ENCODE results near the gene DYNLL2.
"Not testable (repeated sequence)": the region's sequence is repeated elsewhere in the genome, so short reads cannot be mapped to it uniquely, and the experiment has no call there.

The DYNLL2 gene

DNA sequence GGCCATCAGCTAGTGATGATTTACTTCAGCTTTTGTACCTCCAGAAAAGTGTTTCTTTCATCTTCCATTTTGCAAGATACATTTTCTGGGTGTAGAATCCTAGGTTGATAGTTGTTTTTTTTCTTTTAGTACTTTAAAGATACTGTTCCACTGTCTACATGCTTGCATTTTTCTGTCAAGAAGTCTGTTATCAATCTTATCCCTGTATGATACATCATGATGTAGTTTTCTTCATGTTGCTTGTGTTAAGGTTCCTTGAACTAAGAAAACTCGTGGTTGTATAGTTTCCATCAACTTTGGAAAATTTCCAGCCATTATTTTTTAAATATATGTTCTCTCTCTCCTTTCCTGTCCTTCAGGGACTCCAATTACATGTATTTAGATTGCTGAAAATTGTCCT lies 24.1 kb downstream of the DYNLL2 start:
- DNase-seq: no peak

DNA sequence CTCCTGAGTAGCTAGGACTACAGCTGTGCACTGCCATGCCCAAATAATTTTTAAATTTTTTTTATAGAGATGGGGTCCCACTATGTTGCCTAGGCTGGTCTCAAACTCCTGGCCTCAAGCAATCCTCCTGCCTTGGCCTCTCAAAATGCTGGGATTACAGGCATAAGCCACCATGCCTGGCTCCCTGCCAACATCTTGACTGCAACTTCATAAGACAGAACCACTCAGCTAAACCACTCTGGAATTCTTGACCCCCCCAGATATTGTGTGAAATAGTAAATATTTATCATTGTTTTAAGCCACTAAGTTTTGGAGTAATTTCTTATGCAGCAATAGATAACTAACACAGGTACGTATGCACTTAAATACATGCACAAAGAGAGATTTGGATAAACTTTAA lies 26.0 kb downstream of the DYNLL2 start:
- no peak for DNase-seq

DNA sequence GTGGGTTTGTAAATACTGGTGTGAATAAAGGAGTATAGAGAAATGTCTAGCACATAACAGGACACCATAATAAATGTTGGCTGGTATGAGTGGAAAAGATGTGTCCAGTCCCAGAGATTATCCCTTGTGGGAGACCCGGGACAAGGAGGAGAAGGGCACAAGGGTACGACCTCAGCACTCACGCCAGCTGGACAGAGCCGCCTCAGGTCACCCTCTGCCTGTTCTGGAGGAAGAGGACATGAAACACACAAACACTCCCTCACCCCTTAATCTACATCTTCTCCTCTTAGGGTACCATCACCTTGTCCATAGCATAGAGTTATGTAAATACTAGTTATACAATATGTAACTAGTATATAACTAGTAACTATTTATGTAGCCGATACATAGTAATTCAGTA lies 26.8 kb downstream of the DYNLL2 start:
- no peak for DNase-seq

DNA sequence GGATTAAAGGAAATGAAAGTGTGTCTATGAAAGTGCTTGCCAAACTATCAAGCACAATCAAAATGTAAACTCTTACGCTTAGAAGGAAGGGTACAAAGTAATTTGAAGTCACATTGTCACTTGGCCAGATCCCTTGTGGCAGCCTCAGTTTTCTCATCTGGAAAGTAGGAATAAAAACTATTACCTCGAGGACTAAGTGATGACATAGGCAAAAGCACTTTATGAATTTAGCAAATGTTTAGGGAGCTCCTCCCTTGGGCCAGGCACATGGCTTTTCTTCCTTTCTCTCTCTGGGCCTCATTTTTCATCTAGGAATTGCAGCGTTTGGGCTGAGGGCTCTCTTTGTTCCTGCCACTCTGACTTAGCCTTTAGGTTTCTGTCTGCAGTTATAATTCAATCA lies 28.5 kb downstream of the DYNLL2 start:
- DNase-seq: no peak

DNA sequence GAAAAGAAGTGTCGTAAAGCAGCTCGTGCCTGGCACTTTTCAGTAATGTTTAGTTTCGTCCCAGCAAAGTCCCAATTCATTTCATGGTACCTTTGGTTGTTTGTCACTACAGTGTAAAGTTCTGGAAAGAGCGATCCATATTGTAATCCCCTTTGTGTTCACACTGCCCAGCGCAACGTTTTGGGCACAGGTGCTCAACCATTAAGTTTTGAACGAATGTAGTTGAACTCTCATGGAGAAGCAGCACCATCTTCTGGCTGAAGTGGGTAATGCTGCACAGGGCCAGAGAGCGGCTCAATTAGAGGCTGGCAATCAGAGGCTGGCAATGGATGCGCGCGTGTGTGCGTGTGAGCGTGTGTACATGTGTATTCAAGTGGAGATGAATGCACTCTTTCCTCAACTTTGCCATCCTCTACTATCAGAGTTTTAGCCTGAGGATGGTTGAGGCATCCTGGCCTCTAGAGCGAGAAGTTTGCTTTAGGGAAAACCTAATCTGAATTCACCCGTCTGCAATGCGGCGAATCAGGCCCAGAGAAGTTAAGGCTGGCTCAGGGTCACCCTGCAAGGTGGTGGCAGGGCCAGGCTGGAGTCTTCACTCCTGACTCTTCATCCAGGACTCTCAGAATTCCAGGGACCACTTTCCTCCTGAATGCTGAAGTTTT lies 29.9 kb downstream of the DYNLL2 start:
- DNase-seq: peak; percentile 71

DNA sequence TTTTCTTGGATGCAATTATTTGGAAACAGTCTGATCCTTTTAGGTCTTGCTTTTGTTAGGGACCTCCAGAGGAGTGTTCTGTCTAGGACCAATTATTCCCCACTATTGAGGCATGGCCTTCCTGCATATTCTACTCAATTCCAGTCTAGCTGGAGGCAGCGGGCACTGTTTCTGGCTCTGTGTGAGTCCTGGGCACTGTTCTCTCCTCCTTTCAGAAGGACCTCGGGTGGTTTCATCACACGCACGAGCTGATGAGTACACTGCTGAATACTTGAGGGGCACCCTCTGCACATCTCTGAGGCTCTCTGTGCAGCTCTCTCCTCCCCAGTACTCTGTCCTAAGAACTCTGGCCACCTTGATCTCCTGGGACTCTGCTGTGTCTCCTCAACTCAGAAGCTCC lies 30.7 kb downstream of the DYNLL2 start:
- no peak for DNase-seq

DNA sequence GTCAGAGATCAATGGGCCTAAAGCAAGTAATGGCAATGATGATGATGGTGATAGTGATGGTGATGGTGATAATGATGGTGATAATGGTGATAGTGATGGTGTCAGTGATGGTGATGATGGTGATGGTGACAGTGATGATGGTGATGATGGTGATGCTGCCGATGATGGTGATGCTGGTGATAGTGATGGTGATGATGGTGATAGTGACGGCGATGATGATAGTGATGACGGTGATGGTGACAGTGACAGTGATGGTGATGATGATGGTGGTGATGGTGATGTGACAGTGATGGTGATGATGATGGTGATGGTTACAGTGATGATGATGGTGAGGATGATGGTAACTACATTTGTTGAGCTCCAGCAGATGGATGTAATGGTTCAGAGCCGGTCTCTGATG lies 34.2 kb downstream of the DYNLL2 start:
- no peak for DNase-seq

DNA sequence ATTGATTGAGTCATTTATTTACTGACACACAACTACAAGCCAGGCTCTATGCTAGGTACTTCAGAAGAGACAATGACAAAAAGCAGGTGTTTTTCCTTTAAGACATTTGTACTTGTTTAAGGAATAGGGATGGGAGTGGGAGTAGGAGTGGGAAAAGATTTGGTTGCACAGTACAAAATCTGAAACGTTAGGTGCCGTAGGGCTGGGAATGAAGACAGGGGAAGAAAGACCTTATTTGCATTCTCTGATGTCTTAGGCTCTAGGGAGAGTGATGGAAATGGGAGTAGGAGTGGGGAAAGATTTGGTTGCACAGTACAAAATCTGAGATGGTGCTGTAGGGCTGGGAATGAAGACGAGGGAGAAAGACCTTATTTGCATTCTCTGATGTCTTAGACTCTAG lies 36.3 kb downstream of the DYNLL2 start:
- DNase-seq: no peak

DNA sequence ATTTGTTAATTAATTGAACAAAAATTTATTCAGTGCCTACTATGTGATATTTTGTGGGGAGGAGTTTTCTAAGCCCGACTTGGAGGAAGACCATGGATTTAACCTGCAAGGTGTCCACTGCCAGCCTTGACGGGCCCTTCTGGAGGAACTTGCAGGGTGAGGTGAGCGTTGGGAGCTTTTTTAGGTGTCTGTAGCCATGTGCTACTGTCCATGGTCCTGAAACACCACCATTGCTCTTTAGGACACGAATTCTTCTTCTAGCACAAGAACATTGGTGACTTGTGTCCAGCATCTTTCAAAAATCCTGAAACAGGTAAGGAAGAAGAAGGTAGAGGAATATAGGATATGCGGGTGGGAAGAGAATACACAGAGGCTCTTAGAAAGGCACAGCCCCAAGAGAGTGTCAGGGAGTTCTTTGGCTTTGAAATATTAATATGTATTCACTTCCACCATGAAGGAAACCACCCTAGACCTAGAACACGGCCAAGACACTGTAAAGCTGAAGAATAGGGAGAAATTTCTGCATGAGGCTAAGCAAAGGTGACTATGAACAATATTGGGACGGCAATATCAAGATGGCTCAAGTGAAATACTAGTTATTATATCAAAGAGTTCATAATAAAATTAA lies 37.1 kb downstream of the DYNLL2 start:
- no peak for DNase-seq

DNA sequence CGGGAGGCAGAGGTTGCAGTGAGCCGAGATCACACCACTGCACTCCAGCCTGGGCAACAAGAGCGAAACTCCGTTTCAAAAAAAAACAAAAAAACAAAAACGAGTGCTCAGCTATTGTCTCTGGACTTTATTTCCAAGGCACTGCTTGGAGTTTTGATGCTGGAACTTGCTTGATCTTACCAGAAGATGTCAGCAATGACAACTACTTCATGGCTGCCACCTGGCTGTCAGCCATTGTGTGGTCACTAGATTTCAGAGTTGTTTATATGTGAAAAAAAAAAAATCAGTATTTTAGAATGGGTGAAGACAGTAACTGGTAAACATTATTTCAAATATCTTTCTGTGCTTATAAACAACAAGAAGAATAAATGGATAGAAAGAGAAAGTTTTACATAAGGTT lies 38.7 kb downstream of the DYNLL2 start:
- peak; percentile 18 for DNase-seq

DNA sequence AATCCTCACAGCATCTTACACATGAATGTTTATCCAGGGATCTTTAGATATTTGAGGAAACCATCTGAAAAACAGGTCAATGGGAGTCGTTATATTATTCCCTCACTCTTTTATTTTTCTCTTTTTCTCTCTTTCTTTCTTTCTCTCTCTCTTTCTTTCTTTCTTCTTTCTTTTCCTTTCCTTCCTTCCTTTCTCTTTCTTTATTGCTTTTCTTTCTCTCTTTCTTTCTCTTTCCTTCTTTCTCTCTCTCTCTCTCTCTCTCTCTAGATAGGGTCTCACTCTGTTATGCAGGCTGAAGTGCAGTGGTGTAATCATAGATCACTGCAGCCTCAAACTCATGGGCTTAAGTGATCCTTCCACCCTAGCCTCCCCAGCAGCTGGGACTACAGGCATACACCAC lies 44.6 kb downstream of the DYNLL2 start:
- DNase-seq: no peak

DNA sequence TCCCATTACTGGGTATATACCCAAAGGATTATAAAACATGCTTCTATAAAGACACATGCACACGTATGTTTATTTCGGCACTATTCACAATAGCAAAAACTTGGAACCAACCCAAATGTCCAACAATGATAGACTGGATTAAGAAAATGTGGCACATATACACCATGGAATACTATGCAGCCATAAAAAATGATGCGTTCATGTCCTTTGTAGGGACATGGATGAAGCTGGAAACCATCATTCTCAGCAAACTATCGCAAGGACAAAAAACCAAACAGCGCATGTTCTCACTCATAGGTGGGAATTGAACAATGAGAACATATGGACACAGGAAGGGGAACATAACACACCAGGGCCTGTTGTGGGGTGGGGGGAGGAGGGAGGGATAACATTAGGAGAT lies 49.5 kb downstream of the DYNLL2 start:
- DNase-seq: not testable (repeated sequence)

DNA sequence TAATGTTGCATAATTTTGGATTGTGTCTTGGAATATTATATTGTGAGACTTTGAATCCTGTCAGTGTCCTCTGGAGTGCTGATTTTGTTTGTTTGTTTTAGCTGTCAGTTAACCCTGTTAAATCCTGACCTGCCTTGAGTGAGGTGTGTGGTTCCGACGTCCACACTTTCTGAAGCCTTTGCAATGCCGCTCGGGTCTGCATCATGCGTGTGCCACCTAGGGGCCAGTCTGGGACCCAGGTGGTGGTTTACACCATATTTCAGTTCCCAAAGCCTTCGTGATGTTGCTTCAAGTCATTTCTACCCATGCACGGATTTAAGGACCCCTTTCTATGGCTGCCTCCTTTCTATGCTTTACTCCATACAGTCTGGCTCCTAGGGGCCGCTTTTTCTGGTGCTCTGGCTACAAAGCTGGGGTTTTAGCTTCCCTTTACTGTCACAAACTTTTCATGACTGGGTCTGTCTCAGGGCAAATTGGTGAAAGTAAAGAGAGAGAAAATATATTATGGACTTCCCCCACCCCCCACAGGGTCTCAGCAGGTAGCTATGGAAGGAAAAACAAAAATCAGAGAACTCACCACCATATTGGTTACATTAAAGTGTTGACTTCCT lies 53.6 kb downstream of the DYNLL2 start:
- no peak for DNase-seq

DNA sequence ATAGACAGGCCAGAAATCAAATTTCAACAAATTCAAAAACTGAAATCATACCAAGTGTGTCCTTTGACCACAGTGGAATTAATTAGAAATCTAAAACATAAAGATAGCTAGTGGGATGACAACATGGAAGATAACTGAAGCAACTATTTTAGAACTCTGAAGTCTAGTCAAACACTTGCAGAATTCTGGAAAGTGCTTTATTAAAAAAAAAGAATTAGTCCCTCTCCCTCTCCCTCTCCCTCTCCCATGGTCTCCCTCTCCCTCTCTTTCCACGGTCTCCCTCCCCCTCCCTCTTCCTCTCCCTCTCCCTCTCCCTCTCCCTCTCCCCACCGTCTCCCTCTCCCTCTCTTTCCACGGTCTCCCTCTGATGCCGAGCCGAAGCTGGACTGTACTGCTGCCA lies 58.3 kb downstream of the DYNLL2 start:
- no peak for DNase-seq

DNA sequence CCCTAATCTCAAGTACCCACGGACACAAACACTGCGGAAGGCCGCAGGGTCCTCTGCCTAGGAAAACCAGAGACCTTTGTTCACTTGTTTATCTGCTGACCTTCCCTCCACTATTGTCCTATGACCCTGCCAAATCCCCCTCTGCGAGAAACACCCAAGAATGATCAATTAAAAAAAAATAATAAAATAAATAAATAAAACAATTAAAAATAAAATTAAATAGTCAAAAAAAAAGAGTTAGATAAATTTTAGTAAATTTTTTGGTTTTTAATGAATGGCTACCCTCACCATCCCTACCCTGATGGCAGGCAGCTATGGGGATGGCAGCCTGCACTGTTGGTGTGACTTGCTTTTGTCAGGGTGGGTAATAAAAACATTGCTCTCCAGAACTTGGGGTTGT lies 60.1 kb downstream of the DYNLL2 start:
- DNase-seq: not testable (repeated sequence)

DNA sequence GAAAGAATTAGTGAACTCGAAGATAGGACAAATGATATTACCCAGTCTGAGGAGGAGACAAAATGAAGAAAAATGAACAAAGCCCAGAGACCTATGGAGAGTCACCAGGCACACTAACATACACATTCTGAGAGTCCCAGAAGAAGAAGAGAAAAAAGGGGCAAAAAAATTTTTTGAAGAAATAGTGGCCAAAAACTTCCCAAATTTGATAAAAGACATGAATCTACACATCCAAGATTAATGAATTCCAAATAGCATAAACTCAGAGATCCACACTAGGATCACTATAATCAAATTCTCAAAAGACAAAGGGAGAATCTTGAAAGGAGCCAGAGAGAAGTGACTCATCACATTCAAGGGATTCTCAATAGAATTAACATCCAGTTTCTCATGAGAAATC lies 61.6 kb downstream of the DYNLL2 start:
- no peak for DNase-seq

All from activated effector memory CD4-positive, alpha-beta T cell treated with Interleukin-2 at 50 U/mL for 16 hours (primary cell).